GM18505 (cell line): ENCODE measurements around the gene BUB1B.

Experiments used
- ATAC-seq: cut with Tn5 transposase; IDR thresholded peaks from one replicate; pipeline ENCODE4 v1.9.1; 2021; ENCODE audit not compliant: unreplicated experiment
- POLR2A ChIP-seq: IDR thresholded peaks from 4 replicates; pipeline ENCODE4 v1.6.1; 2011; ENCODE audit warnings: borderline replicate concordance; ENCODE audit not compliant: insufficient read depth, insufficient read length; ENCODE audit errors: extremely low read depth

The BUB1B gene

GRCh38 chr15:40267670-40268069 is 106.8 kb downstream of the BUB1B start:
- no peak for ATAC-seq
- no peak for TF ChIP-seq POLR2A

GRCh38 chr15:40269604-40270003 is 108.7 kb downstream of the BUB1B start:
- no peak for ATAC-seq
- no peak for TF ChIP-seq POLR2A

GRCh38 chr15:40270246-40270995 is 109.6 kb downstream of the BUB1B start:
- ATAC-seq, result no peak
- TF ChIP-seq POLR2A, result no peak
